Sigmoid colon (tissue), 4 donors: ENCODE results near the gene IGFBP7.

Experiments used
- POLR2AphosphoS5 ChIP-seq, 4 donors: sonication (generic); formaldehyde crosslinking; IDR thresholded peaks; one replicate each; pipeline ENCODE4 v1.6.1; 2017; ENCODE audit warnings: antibody characterized with exemption in 4 of 4
- TF ChIP-seq, protein P1 (sequence below), 4 experiments: fragments of 450-650 bp in 3 of 4; fragments of 200-600 bp in 1 of 4; IDR thresholded peaks; one replicate each; pipeline ENCODE4 v1.5.1; 2016 to 2019; ENCODE audit warnings: antibody characterized with exemption in 4 of 4, mild to moderate bottlenecking in 3 of 4, moderate library complexity in 2 of 4

DNA sequence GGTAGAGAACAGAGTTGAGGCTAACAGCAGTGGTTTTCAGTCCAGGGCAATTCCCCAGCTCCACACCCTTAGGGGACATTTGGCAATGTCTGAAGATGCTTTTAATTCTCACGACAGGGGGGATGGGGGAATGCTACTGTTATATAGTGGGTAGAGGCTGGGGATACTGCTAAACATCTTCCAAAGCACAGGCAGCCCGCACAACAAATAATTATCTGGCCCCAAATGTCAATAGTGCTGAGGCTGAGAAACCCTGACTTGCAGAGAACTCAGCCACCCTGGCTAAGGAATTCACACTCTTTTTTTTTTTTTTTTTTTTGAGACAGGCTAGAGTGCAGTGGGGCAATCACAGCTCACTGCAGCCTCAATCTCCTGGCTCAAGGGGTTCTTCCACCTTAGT is 70.8 kb downstream of the IGFBP7 start:
- TF ChIP-seq POLR2AphosphoS5 (IDR thresholded peaks at IDR 0.05) = no peak
- TF ChIP-seq, protein P1, sequence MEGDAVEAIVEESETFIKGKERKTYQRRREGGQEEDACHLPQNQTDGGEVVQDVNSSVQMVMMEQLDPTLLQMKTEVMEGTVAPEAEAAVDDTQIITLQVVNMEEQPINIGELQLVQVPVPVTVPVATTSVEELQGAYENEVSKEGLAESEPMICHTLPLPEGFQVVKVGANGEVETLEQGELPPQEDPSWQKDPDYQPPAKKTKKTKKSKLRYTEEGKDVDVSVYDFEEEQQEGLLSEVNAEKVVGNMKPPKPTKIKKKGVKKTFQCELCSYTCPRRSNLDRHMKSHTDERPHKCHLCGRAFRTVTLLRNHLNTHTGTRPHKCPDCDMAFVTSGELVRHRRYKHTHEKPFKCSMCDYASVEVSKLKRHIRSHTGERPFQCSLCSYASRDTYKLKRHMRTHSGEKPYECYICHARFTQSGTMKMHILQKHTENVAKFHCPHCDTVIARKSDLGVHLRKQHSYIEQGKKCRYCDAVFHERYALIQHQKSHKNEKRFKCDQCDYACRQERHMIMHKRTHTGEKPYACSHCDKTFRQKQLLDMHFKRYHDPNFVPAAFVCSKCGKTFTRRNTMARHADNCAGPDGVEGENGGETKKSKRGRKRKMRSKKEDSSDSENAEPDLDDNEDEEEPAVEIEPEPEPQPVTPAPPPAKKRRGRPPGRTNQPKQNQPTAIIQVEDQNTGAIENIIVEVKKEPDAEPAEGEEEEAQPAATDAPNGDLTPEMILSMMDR (IDR thresholded peaks at IDR 0.05) = no peak
